GM21447 (cell line): Measurements from ENCODE around the gene PPDPF.

Experiments
- ATAC-seq: cut with Tn5 transposase; IDR thresholded peaks from one replicate; pipeline ENCODE4 v1.9.1; 2021; ENCODE audit not compliant: unreplicated experiment

Gene PPDPF

DNA sequence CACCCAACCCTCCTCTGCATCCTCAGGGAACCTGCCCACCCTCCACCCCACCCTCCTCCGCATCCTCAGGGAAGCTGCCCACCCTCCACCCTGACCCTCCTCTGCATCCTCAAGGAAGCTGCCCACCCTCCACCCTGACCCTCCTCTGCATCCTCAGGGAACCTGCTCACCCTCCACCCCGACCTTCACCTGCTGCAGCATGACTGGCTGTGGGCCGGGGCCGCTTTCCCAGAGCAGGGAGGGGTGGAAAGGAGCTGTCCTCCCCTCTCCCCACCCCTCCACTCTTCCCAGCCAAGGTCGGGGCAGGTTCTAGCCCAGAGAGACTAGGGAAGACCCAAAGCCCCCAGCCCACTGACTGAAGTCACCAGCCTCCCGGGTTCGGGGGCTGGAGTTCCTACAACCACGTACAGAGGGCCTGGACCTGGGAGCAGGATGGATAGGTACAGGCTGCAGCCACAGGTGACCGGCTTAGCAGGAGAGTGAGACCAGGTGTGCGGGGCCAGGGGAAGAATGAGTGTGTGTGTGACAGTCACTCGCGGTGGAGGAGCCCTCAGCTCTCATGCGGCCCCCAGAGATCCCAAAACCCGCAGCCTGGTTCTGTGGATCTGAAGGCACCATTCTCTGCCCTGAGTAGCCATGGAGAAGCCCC is 33.3 kb upstream of the PPDPF start:
- no peak for ATAC-seq

DNA sequence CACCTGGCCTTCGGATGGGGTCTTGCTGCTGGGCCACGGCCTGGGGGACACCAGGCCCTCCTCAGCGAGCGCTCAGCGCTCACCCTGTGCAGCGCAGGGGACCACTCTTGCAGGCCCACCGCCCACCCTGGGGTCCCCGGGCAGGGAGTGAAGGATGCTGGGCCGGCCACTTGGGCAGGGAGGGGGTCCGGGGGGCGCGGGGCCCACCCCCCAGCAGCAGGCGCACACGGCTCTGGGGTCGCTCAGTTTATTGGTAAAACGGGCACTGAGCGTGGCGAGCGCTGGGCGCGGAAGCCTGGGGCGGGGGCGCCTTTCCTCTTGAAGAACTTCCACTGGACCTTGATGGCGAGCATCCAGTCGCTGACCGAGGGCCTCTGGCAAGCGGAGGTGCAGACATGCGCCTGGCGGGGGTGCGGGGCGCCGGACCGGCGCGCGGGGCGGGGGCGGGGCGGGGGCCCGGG is 32.8 kb upstream of the PPDPF start:
- ATAC-seq, result no peak

DNA sequence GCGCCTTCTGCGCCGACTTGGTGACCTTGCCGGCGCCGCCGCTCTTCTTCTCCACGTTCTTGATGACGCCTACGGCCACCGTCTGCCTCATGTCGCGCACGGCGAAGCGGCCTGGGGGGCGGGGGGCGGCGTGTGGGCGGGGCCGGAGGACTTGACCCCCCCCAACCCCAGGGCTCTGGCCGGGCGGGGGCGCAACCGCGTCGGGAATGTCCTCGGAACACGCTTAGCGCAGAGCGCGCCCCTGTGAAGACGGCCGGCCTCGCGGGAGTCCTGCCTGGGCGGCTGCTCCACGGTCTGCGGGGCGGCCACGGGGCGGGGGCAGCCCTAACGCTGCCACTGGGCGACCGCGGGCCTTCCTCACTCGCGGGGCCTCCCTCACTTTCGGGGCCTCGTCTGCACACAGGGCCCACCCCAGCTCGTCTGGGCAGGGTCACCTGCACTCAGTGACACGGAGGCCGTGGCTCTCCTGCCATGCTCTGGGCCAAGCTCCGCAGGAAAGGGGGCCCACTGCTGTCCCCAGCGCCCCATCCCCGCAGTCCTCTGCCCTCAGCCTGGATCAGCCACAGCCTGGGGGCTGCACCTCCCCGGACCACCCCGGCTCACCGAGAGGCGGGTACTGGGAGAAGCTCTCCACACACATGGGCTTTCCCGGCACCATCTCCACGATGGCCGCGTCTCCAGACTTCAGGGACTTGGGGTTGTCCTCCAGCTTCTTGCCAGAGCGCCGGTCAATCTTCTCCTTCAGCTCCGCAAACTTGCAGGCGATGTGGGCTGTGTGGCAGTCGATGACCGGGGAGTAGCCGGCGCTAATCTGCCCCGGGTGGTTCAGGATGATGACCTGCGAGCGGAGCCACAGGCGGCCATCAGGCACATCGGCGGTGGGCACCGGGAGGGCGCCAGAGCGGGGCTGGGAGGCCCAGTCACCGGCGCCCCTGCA is 32.0 kb upstream of the PPDPF start:
- ATAC-seq, result no peak

DNA sequence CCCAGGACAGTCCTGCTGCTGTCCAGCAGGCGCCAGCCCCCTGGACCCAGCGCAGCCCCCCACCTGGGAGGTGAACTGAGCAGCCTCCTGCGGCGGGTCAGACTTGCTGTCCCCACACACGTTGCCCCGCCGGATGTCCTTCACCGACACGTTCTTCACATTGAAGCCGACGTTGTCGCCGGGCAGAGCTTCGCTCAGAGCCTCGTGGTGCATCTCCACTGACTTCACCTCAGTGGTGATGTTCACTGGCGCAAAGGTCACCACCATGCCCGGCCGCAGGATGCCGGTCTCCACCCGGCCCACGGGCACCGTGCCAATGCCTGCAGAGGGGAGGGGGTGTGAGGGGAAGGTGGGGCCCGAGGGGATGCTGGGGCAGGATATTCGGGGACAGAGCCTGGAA is 30.1 kb upstream of the PPDPF start:
- no peak for ATAC-seq

DNA sequence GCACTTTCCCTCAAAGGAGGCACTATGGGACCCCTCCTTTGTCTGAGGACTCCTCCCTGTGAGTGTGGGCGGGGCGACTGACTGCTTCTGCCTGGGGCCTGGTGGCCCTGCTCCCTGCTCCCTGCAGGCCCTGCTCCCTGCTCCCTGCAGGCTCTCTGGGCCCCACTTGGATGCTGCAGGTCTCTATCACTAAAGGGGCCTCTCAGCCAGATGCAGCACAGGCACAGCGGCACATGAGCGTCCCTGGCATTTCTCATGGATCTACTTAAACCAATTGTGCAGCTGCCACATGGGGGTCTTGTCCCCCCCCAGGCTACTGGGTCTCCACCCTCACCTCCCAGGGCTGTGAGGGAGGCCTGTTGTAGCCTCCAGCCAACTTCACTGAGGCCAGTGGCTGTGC is 29.5 kb upstream of the PPDPF start:
- no peak for ATAC-seq

DNA sequence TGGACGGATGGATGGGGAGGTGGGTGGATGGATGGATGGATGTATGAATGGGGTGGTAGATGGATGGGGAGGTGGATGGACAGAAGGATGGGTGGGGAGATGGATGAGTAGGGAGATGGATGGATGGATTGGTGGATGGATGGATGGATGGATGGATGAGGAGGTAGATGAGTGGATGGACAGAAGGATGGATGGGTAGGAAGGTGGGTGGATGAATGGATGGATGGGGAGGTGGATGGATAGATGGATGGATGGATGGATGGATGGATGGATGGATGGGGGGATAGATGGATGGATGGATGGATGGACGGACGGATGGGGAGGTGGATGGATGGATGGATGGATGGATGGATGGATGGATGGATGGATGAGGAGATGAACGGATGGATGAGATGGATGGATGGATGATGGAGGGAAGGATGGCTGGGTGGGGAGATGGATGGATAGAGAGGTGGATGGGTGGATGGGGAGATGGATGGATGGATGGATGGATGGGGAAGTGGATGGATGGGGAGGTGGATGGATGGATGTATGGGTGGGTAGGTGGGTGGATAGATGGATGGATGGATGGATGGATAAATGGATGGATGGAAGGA is 28.8 kb upstream of the PPDPF start:
- ATAC-seq, result no peak

DNA sequence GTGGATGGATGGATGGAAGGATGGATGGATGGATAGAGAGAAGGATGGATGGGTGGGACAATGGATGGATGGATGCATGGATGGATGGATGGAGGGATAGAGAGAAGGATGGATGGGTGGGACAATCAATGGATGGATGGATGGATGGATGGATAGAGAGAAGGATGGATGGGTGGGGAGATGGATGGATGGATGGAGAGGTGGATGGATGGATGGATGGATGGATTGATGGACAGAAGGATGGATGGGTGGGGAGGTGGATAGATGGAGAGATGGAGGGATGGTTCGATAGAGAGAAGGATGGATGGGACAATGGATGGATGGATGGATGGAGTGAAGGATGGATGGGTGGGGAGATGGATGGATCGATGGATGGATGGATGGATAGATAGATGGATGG is 28.0 kb upstream of the PPDPF start:
- no peak for ATAC-seq

DNA sequence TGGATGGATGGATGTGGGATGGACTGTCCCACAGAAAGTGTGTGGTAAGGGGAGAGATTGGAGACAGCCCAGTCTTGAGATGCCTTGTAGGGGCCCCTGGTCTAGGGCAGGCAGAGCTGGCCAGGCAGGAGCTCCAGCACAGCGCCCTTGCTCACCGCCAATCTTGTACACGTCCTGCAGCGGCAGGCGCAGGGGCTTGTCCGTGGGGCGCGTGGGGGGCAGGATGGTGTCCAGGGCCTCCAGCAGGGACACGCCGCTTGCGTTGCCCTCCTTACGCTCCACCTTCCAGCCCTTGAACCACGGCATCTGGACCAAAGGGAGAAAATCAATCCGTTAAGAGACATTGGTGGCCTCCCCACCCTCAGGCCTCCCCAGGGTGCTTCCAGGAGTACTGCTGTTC is 27.6 kb upstream of the PPDPF start:
- no peak for ATAC-seq

DNA sequence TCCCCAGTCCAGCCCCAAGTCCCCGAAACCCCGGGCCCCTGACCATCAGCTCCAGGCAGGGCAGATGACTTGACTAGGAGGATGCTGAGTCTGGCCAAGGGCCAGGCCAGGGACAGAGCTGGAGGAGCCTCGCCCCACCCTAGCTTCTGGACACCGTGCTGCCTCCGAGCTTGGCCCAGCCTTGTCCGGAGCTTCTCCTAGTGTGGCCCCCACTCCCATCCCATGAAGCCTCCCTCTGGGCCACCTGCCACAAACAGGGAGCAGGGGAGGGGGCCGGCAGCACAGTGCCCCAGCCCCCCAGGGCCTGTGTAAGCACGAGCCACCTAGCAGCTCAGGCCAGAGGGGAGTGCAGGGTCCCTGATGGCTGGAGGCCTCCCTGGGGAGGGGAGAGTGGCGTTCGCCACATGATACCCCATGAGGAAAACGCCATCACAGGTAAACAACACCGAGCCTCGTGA is 27.0 kb upstream of the PPDPF start:
- ATAC-seq, result no peak

DNA sequence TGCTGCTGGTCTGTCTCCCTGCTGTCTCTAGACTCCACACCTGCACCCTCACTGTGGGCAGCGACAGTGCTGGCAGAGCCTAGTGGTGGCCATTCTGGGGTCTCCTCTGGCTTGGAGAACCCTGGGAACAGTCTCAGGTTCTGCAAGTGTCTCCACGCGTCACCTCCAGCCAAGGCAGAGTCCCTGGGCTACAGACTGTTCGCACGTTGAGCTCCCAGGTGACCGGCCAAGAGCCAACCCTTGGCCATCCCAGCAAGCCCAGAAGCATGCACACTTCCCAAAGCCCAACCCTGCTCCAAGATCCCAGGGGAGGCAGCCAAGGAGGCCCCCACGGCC is 26.5 kb upstream of the PPDPF start:
- no peak for ATAC-seq

DNA sequence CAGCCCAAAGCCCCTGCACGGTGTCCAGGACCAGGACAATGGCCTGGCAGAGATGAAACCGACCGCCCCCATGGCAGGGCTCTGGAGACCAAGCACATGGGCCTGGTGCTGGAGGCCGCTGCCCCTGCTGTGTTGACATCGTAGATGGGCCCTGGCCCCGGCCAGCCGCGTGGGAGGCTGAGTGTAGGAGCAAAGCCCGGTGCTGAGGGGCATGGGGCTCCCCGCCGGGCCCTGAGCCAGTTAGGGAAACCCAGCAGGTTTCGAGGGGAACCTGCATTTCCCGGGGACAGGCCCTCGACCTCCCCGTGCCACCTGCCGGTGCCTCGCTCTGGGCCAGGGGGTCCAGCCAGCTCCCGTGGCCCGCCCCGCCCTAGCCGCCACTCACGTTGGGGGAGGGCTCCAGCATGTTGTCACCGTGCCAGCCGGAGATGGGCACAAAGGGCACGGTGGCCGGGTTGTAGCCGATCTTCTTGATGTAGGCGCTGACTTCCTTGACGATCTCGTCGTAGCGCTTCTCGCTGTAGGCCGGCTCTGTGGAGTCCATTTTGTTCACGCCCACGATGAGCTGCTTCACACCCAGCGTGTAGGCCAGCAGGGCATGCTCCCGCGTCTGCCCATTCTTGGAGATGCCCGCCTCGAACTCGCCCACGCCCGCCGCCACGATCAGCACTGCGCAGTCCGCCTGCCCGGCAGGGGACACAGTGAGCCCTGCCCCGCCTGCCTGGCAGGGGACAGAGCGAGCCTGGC is 26.0 kb upstream of the PPDPF start:
- no peak for ATAC-seq

DNA sequence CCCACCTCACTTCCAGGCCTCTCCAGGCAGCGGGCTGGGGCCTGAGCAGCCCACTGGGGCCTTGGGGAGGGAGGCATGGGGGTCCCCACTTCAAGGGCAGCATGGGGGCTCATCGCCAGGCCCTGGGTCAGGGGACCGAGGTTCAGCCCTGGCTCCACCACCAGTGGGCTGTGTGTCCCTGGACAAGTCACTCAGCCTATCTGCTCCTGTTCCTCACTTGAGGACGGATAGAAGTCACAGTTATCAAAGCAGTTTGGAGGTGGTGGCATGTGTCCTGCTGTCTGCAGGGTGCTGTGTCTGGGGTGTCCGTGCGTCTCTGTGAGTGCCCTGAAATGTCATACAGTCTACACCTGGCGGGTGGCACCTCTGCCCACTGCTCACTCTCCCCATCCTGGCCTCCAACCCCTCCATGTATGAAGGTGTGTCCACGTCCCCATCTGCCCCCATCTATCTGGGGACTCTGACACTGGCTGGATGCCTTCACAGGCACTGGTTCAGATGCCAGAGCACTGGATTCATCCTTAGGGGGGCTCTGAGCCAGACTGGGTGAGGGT is 25.3 kb upstream of the PPDPF start:
- ATAC-seq, result no peak

DNA sequence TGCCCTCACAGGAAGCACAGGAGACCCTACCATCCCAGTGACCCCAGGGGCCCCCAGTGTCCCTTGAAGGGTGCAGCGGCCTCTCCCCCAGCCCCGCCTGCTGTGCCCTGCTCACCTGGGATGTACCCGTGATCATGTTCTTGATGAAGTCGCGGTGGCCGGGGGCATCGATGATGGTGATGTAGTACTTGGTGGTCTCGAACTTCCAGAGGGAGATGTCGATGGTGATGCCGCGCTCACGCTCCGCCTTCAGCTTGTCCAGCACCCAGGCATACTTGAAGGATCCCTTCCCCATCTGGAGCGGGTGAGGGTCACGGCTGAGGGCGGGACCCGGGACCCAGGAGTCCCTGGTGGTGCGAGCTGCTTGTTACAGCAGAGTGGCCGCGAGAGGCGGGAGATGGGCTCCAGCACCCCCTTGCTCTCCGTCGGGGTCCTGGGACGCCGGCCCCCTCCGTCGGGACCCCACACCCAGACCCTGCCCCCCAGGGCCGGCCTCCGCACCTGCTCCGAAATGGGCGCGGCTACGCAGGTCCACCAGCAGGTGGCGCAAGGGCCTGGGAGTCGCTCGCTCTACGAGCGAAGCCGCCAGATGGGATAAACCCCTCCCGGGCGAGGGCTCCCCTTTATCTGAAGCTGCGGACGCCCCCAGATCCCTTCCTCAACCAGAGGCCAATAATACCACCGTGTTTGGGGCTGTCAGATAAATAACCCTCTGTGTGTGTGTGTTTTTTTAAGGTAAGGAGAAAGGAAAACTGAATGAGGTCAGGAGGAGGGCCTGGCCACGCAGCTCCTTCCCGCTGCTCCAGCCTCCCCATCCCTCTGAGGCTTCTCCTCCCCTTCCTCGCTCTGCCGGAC is 24.6 kb upstream of the PPDPF start:
- ATAC-seq, result no peak

DNA sequence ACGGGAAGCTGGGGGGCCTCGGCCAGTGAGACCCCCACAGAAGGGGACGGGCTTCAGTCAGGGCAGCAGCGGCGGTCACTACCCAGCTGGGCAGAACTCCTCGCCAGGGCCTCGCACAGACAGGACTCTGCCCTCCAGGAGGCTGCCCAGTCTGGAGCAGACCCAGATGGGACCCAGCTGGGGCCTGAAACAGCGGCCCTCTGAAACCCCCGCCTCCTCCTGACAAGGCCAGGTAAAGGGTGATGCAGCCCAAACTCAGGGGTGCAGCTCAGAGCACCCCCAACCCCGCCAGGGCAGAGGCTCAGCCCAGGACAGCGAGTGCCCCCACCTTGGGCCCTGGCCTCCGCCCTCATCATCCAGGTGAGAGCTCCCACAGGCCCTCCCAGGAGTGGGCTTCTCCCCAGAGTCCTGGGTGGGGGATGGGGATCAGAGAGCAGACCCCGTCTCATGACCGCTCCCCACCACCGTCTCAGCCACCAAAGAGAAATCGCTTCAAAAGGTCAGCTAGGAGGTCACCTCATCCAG is 23.9 kb upstream of the PPDPF start:
- ATAC-seq, result no peak

DNA sequence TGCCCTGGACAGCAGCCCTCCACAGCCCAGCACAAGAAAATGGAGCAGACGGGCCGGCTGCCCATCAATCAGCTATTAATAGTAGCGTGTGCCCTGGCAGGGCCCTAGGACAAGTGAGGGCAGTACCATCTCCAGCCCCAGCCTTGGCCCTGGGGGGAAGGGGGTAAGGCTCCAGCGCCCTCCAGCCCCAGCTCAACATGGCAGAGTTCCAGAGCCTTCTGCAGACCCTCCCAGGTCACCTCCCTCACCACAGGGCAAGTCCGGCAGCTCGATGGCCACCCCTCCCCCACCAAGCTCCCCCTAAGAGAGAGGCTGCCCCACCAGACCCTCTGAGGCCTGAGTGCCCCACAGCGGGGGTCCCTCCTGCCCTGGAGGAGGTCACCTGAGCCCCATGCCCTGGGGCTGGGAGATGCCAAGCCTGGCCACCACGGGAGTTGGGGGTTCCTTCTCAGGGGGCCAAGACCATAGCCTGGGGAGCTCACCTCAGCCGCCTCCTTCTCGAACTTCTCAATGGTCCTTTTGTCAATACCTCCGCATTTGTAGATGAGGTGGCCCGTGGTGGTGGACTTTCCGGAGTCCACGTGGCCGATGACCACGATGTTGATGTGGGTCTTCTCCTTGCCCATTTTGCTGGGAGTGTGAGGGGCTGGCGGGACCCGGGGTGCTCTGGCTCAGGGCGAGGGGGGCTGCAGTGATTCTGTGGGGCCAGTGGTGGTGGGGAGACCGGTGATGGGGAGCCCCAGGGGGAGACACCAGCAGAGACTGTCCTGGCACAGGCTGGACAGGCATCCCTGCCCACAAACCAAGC is 23.2 kb upstream of the PPDPF start:
- no peak for ATAC-seq

DNA sequence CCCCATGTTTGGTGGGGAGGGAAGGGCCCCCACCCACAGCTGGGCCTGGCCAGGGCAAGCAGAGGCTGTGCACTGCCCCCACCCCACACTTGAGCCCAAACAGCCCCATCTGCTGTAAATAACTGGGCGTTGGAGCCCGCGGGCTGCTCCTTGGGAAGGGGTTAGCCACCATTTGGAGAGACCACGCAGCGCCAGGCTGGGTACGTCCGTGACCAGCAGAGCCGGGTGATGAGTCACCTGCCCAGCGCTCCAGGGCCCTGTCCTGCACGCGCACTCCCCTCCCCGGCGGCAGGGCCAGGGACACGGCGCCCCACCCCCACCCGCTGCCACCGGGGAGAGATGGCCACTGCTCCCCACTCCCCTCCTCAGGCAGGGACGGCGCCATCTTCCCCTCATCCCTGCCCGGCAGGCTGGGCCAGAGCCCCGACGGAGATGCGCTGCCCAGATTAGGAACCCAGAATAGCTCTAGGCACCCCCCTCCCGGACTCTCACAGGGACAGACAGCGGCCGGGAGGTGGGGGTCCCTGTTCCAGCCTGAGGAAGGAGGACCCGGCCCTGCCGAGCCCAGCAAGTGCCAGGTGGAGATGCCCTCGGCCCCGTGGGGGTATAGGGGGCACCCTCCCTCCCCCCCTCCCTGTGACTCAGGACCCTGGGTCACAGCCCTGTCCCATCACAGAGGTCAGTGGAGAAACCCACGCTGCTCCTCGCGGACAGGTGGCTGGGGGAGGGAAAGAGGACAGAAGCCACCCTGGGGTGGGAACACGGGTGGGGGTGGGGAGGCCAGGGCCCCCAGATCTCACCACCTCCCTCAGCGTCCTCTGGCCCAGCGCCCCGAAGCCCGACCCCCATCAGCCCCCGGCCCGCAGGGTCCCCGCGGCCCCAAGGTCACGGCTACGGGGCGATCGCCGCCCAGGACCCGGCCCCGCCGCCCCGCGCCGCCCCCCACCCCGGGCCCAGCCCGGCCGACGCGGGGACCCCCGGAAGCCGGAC is 22.3 kb upstream of the PPDPF start:
- ATAC-seq, result no peak

DNA sequence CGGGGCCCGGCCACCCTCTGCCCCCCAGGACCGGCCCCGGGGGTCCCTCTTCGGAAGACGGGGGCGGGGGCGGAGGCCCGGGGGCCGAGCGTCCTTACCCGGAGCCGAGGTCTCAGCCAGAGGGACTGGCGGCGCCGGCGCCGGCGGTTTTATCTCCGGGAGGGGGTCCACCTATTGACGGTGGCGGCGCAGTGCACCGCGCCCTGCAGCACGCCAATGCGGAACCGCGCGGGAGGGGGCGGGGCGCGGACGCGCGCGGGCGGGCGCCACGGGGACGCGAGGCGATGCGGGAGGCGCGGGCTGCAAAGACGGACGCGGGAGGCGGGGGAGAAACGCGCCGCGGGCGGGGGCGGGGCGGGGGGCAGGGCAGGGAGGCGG is 21.6 kb upstream of the PPDPF start, which contains the start of gene EEF1A2:
EEF1A2 (minus strand) TSS at position 124 of the 378 bp plus-strand sequence. CDS start 1,320 bp downstream, outside the sequence.
- no peak for ATAC-seq
